NOMO-1 (cell line): ENCODE results near the gene CDHR3.

Experiments
- DNase-seq, 2 experiments: peaks; one replicate each; lab custom pipeline; 2025; ENCODE audit not compliant: unreplicated experiment in 2 of 2; lab: John Stamatoyannopoulos, UW

Gene CDHR3

DNA sequence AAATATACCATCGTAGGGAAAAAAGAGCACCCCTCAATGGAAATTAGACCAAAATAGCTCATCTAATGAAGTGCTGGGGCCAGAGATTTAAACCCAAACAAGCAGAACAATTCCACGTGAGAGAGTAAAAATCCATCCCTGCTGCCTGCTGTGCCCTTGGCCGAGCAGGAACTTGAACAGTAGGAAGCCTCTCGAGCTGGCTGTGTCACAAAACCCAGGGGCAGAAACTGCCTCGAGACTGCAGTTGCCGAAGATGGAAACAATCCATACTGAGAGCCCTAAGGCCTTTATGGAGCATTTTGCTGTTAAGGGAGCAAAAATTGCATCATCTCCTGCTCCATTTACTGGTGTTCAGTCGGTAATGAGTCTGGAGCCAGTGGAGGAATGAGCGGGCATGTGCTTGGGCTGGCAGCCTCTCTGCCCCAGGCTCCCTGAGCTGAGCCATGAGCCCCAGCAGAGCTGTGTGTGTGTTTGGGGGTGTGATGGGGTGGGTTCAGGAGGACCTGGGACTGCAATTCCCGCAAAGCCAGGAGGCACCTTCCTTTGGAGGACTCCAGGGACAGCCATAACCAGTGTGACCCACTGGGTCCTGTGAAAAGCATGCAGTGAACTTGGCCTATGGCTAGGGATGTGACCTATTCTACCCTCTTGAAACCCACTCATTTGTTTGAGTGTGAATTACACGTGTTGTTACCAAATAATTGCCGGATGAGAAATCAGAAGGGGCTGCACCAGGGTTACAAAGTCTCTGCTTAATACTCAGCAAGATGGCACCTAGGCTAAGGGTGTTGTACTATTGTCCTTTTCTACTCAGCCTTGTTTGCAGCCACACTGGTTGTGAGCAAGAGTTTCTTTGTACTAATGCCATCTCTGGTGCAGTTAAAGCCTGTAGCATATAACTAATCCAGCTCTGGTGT lies 58.3 kb downstream of the CDHR3 start:
- DNase-seq, result no peak

- DNase-seq, result no peak
Observed at GRCh38 chr7:106022193-106022821, 59.2 kb downstream of the CDHR3 start.

GRCh38 chr7:106023369-106024322 lies 60.6 kb downstream of the CDHR3 start:
- peak; percentile 16 to 35 for DNase-seq

DNA sequence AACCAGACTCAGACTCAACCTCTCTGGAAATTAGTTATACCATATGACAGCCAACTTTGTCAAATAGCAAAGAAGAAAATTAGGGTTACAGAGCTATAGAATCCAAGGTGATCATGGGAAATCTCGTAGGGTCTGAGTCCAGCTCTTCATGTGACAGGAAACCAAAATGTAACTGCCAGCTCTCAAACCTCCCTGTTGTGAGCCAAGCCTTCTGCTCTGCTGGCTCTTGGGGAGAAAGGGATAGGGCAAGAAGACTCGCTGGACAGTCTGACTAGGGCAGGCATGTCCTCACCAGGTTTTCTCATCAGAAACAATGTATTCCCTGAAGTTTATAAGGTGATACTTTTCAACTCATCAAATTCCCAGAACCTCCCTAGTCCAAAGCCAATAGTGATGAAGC lies 63.0 kb downstream of the CDHR3 start:
- no peak for DNase-seq

DNA sequence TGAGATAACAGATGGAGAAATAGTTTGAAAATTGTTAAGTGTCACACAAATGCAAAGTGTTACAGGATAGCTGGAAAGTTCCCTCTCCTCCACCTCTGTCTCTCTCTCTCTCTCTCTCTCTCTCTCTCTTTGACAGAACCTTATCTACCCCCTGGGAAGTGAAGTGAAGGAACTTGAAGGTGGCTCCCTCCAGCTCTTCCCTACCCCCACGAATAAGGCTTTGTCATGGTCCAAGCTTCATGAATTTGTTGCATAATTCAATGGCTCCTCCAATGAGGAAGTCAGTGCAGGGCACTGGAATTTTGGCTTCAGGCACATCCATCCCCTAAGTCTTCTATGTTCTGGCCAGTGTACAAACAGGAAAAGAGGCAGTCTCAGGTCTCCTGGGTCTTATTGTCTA lies 66.4 kb downstream of the CDHR3 start:
- DNase-seq, result no peak

- DNase-seq, result no peak
Observed at GRCh38 chr7:106029941-106030340, 66.9 kb downstream of the CDHR3 start.

DNA sequence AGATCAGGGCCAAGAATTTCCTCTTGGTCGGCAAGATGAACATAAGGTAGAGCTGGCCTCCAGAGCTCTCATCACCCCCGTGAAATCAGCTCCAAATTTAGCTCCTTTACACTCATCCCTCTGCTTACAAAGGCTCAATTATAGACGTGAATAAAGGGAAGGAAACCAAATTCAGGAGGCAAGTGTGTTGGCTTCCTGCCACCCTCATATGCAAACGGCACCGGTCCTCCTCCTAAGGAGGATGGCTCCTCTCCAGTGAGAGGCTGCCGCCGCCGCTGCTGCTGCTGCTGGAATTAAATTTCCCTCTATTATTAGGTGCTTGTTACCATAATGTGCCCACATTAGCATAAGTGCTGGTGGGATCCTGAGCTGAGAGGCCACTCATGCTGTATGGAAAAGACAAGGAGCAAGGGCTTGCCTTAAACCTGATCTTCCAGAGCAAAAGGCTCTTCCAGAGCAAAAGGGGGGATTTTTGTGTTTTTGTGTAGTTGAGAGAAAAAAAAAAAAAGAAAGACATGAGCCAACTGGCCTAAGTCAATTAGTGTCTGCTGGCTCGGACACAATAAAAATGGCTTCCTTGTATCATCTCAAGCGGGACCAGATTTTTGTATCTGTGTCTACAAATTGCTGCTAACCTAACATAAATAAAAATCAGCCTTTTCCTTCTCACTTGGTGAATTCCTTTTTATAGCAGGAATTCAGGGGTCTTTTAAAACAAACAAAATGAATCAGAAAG lies 68.4 kb downstream of the CDHR3 start:
- no peak for DNase-seq

DNA sequence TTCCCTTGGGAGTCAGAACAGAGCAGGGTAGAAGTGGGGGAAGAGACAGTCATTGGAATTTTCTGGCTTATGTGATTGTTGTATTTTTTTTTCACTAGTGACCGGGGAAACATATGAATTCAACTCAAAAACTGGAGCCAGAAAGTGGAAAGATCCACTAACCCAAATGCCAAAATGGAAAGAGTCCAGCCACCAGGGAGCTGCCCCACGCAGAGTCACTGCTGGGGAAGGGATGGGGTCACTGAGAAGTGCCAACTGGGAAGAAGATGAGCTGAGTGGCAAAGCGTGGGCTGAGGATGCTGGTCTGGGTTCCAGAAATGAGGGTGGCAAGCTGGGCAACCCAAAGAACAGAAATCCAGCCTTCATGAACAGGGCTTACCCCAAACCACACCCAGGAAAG lies 69.2 kb downstream of the CDHR3 start:
- DNase-seq, result no peak

- no peak for DNase-seq
Observed at GRCh38 chr7:106033735-106034134, 70.7 kb downstream of the CDHR3 start.

DNA sequence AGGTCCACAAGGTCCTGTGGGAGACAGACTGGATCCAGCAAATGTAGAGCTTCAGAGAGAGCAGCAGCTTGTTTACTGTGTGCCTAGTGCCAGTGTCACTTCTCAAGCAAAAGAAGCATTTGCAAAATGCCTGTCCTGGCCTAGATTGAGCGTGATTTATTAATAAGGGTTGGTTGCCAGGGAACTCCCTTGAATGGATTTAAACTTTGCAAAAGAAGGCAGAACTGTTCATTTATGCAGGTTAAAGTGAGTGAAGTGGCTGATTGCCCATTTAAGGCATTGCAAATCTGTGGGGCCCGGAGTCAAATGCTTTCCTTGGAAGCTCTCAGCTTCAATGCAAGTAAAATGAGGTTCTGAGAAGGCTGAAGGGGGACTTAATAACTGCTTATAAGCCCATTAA lies 71.3 kb downstream of the CDHR3 start:
- no peak for DNase-seq

DNA sequence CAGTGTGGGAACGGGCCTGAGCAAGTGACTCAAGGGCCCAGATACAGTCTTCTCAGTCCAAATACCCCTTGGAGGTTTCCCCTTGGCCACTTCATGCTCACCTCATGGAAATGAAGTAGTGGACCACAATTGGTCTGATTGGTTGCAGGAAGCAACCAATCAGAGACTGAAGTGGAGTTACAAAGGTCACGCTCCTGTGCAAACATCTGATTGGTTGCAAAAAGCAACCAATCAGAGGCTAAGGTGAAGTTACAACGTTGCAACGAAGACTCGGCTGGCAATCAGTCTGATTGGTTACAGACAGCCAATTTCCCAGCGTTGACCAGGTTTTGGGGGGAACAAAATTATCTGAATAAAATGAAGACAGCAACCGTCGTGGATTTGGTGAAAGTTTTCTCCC lies 72.5 kb downstream of the CDHR3 start:
- no peak for DNase-seq

- DNase-seq, result no peak
Observed at GRCh38 chr7:106036004-106036403, 72.9 kb downstream of the CDHR3 start.

DNA sequence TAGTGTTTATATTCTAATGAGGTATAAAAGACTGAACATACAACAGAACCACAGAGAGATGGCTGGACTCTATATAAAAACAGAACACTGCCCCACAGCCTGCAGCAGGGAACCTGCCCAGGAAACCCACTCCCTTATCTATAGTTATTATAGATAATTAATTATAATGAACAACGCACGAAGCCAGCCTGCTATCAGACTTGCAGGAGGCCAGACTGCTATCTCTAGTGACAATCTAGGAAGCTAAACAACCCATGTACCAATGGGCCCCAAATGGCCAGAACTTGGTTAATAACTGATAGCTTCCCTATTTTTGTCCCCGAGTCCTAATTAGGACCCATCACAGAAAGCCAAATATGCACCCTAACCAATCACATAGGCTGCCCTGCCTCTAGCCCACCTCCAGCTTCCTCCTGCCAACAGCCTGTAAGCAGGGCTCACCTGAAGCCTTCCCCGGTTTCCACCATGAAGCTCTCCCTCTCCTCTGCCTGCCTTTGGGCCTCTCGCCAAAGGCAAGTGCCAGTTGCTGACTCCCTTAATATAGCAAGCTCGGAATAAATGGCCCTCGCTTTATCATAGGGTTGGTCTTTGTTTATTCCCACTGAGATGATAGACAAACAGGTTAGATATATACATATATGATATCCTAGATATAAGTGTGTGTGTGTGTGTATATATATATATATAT lies 74.6 kb downstream of the CDHR3 start:
- DNase-seq, result no peak

- no peak for DNase-seq
Observed at GRCh38 chr7:106038289-106038688, 75.2 kb downstream of the CDHR3 start.

GRCh38 chr7:106038916-106039315 lies 75.9 kb downstream of the CDHR3 start:
- DNase-seq, result no peak

DNA sequence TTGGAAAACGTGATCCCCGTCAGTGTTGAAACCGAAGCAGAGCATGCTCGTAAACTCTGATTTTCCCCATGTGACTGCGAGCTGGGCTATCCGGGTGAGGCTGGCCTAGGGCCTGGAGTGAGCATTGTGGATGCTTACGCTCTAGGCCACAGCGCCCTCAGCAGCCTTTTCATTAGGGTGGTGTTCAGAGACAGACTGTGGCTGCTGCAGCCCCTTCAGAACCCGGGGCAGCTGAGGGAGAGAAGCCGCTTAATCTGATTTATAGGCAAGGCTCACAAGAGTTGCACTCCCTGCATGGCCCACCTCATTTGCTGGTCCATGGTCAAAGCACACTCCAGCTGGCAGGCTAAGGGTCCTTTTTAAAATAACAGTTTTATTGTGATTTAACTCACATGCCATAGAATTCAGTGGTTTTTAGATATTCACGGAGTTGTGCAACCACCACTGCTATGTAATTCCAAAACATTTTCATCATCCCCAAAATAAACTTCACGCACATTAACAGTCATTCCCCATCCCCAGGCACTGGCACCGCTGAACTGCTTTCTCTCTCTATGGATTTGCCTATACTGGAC lies 76.5 kb downstream of the CDHR3 start:
- DNase-seq, result no peak

GRCh38 chr7:106041140-106041717 lies 78.2 kb downstream of the CDHR3 start:
- DNase-seq, result no peak

DNA sequence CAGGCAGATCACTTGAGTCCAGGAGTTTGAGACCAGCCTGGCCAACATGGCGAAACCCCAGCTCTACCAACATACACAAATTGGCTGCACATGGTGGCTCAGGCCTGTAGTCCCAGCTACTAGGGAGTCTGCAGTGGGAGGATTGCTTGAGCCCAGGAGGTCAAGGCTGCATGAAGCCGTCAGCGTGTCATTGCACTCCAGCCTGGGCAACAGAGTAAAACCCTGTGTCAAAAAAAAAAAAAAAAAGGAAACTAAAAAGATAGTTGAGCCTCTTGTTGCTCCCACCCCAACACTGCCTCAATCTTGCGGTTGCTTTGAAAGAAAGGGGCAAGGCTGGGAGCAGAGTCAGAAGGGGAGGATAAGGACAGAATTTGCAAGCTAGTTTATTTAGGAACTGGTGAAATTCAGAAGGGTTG lies 79.1 kb downstream of the CDHR3 start:
- no peak for DNase-seq

GRCh38 chr7:106045139-106045538 lies 82.1 kb downstream of the CDHR3 start:
- no peak for DNase-seq
